OCI-M2 (cell line): Measurements from ENCODE around the gene FGA.
"Not testable (repeated sequence)": the region's sequence is repeated elsewhere in the genome, so short reads cannot be mapped to it uniquely, and the experiment has no call there.

Experiments
- DNase-seq: peaks from one replicate; lab custom pipeline; 2025; ENCODE audit not compliant: unreplicated experiment; lab: John Stamatoyannopoulos, UW

The FGA gene

GRCh38 chr4:154608361-154609252, 18.1 kb upstream of the FGA start:
- DNase-seq = no peak

GRCh38 chr4:154606728-154607723, 16.5 kb upstream of the FGA start:
- DNase-seq = no peak

- DNase-seq = no peak
Measured at GRCh38 chr4:154604696-154605200, 14.2 kb upstream of the FGA start.

- no peak for DNase-seq
Measured at GRCh38 chr4:154603033-154603943, 12.7 kb upstream of the FGA start.

GRCh38 chr4:154602404-154603020, 12.0 kb upstream of the FGA start:
- DNase-seq = no peak

- no peak for DNase-seq
Measured at GRCh38 chr4:154597798-154598774, 7.5 kb upstream of the FGA start.

- not testable (repeated sequence) for DNase-seq
Measured at GRCh38 chr4:154597281-154597680, 6.7 kb upstream of the FGA start.

- no peak for DNase-seq
Measured at GRCh38 chr4:154595807-154596206, 5.3 kb upstream of the FGA start.

GRCh38 chr4:154594343-154594742, 3.8 kb upstream of the FGA start:
- not testable (repeated sequence) for DNase-seq

GRCh38 chr4:154593868-154594267, 3.3 kb upstream of the FGA start:
- DNase-seq = no peak

GRCh38 chr4:154591890-154592289, 1.3 kb upstream of the FGA start:
- no peak for DNase-seq

- no peak for DNase-seq
Measured at GRCh38 chr4:154589296-154590197, 995 bp downstream of the FGA start.

GRCh38 chr4:154588198-154588597, 2.3 kb downstream of the FGA start:
- no peak for DNase-seq

GRCh38 chr4:154586296-154587033, 4.1 kb downstream of the FGA start:
- DNase-seq = no peak

- no peak for DNase-seq
Measured at GRCh38 chr4:154585369-154586018, 5.0 kb downstream of the FGA start.

- no peak for DNase-seq
Measured at GRCh38 chr4:154584259-154584658, 6.3 kb downstream of the FGA start.

- no peak for DNase-seq
Measured at GRCh38 chr4:154583677-154584076, 6.9 kb downstream of the FGA start.
